NCI-H460 (cell line): ENCODE data around the gene ASIC3. TPM values are rescaled to one million over a fixed set of nuclear protein-coding genes. Genes with fewer than 3 reads are reported as not detected.
"Not testable (repeated sequence)": the region's sequence is repeated elsewhere in the genome, so short reads cannot be mapped to it uniquely, and the experiment has no call there.

ENCODE experiments used
- DNase-seq: peaks from one replicate; pipeline ENCODE4 v3.0.0-alpha.2; 2016; ENCODE audit warnings: low read depth; ENCODE audit errors: extremely low read depth
- total RNA-seq: library from RNA; depleted of rRNA; stranded (reverse); fragments of >200 nt; shearing (Covaris generic); gene quantifications from 2 replicates; pipeline ENCODE4 v1.2.3, GENCODE V29; 2014

ASIC3 gene
- total RNA-seq, 1 experiment from 2014 or later = 1.1 TPM

- no peak for DNase-seq
Observed at GRCh38 chr7:151031011-151031410, 17.3 kb upstream of the ASIC3 start.

GRCh38 chr7:151032936-151033863, 15.1 kb upstream of the ASIC3 start:
- no peak for DNase-seq

GRCh38 chr7:151033864-151034249, 14.5 kb upstream of the ASIC3 start:
- DNase-seq = no peak

GRCh38 chr7:151034312-151035025, 13.9 kb upstream of the ASIC3 start:
- no peak for DNase-seq

GRCh38 chr7:151035026-151035717, 13.2 kb upstream of the ASIC3 start:
- no peak for DNase-seq

GRCh38 chr7:151035902-151036301, 12.4 kb upstream of the ASIC3 start:
- DNase-seq = no peak

- peak; percentile 43 for DNase-seq
Observed at GRCh38 chr7:151038951-151039849, 9.1 kb upstream of the ASIC3 start.

- DNase-seq = no peak
Observed at GRCh38 chr7:151039850-151040548, 8.3 kb upstream of the ASIC3 start.

GRCh38 chr7:151040616-151041375, 7.5 kb upstream of the ASIC3 start:
- no peak for DNase-seq

GRCh38 chr7:151043449-151043848, 4.9 kb upstream of the ASIC3 start:
- not testable (repeated sequence) for DNase-seq

- DNase-seq = no peak
Observed at GRCh38 chr7:151043959-151044358, 4.4 kb upstream of the ASIC3 start.

GRCh38 chr7:151045262-151045661, 3.1 kb upstream of the ASIC3 start:
- DNase-seq = no peak

GRCh38 chr7:151045967-151046366, 2.4 kb upstream of the ASIC3 start:
- DNase-seq = no peak

GRCh38 chr7:151046603-151047573, 1.4 kb upstream of the ASIC3 start:
- no peak for DNase-seq

- DNase-seq = no peak
Observed at GRCh38 chr7:151048911-151049463, 656 bp downstream of the ASIC3 start.

GRCh38 chr7:151051108-151051507, 2.8 kb downstream of the ASIC3 start:
- DNase-seq = peak; percentile 38

- DNase-seq = no peak
Observed at GRCh38 chr7:151053096-151053495, 4.8 kb downstream of the ASIC3 start.
